HepG2 (cell line): ENCODE data around the gene DNAJB11. TPM values are rescaled to one million over a fixed set of nuclear protein-coding genes. Genes with fewer than 3 reads are reported as not detected.
A peak's percentile ranks its signal among the peaks of the same experiment; 100 is the strongest.

ENCODE experiments used
- CHD2 ChIP-seq: IDR thresholded peaks from 2 replicates; pipeline ENCODE4 v1.6.1; 2011; ENCODE audit warnings: low read depth, low read length, improper control_type of control experiment
- HOXD1 ChIP-seq: sonication (generic); formaldehyde crosslinking; IDR thresholded peaks from 2 replicates; pipeline ENCODE4 v1.5.0; 2020; ENCODE audit warnings: missing genetic modification reagents
- NCOA2 ChIP-seq: sonication (generic); formaldehyde crosslinking; IDR thresholded peaks from 2 replicates; pipeline ENCODE4 v1.8.0; 2022; ENCODE audit warnings: inconsistent platforms
- NCOA5 ChIP-seq: sonication (generic); formaldehyde crosslinking; IDR thresholded peaks from 2 replicates; pipeline ENCODE4 v1.4.0; 2020; ENCODE audit warnings: missing genetic modification reagents
- NFYC ChIP-seq: IDR thresholded peaks from 2 replicates; pipeline ENCODE4 v1.6.1; 2016; ENCODE audit warnings: missing genetic modification reagents, missing compliant biosample characterization
- SCMH1 ChIP-seq: sonication (generic); formaldehyde crosslinking; IDR thresholded peaks from 2 replicates; pipeline ENCODE4 v1.9.0; 2021; ENCODE audit warnings: missing genetic modification reagents, mild to moderate bottlenecking, borderline replicate concordance
- SNAI1 ChIP-seq: sonication (generic); formaldehyde crosslinking; IDR thresholded peaks from 2 replicates; pipeline ENCODE4 v1.5.0; 2020; ENCODE audit warnings: mild to moderate bottlenecking, missing genetic modification reagents, borderline replicate concordance
- STAT5B ChIP-seq: sonication (generic); formaldehyde crosslinking; IDR thresholded peaks from 2 replicates; pipeline ENCODE4 v1.4.0; 2020; ENCODE audit warnings: missing genetic modification reagents
- TEAD3 ChIP-seq: optimal IDR thresholded peaks from 2 replicates; pipeline ENCODE3; 2016; ENCODE audit warnings: borderline replicate concordance
- TGIF2 ChIP-seq: IDR thresholded peaks from 2 replicates; pipeline ENCODE4 v1.6.1; 2016; ENCODE audit warnings: control low read depth, missing compliant biosample characterization
- ZBTB38 ChIP-seq: sonication (generic); formaldehyde crosslinking; IDR thresholded peaks from 2 replicates; pipeline ENCODE4 v1.5.1; 2020; ENCODE audit warnings: mild to moderate bottlenecking, missing genetic modification reagents
- ZNF263 ChIP-seq: sonication (generic); formaldehyde crosslinking; IDR thresholded peaks from 2 replicates; pipeline ENCODE4 v1.4.0; 2020; ENCODE audit warnings: missing genetic modification reagents
- ZNF441 ChIP-seq: sonication (generic); formaldehyde crosslinking; IDR thresholded peaks from 2 replicates; pipeline ENCODE4 v1.7.0; 2021; ENCODE audit warnings: missing genetic modification reagents, borderline replicate concordance
- polyA plus RNA-seq, 8 experiments: library from polyadenylated mRNA; depleted of rRNA in 3 of 8; stranded (reverse) in 7 of 8; unstranded in 1 of 8; fragments of >200 nt; fragmentation: Illumina TruSeq in 4 of 8; extraction: Trizol in 4 of 8; gene quantifications; 2 replicates each; pipeline versions ENCODE4 v1.2.1 to v1.2.3, GENCODE V29; 2011 to 2016; ENCODE audit warnings: low read depth in 4 of 8, missing spikeins in 1 of 8, mixed read lengths in 1 of 8; ENCODE audit not compliant: insufficient read depth in 1 of 8
- total RNA-seq, 5 experiments: library from RNA; depleted of rRNA; stranded (reverse); fragments of >200 nt; fragmentation: Illumina TruSeq; extraction: Trizol; gene quantifications; 2 replicates each; pipeline ENCODE4 v1.2.3, GENCODE V29; 2016; ENCODE audit warnings: low read depth in 1 of 5
- TF ChIP-seq, protein P1 (sequence below): IDR thresholded peaks from 2 replicates; pipeline ENCODE4 v1.6.1; 2016
- TF ChIP-seq, protein P2 (sequence below): sonication (generic); formaldehyde crosslinking; IDR thresholded peaks from 2 replicates; pipeline ENCODE4 v1.4.0; 2020; ENCODE audit warnings: missing genetic modification reagents, borderline replicate concordance
- TF ChIP-seq, protein P3 (sequence below): sonication (generic); formaldehyde crosslinking; IDR thresholded peaks from 2 replicates; pipeline ENCODE4 v1.5.1; 2020; ENCODE audit warnings: mild to moderate bottlenecking, missing genetic modification reagents, moderate library complexity
- TF ChIP-seq, protein P4 (sequence below): sonication (generic); formaldehyde crosslinking; IDR thresholded peaks from 2 replicates; pipeline ENCODE4 v1.5.0; 2020; ENCODE audit warnings: mild to moderate bottlenecking, missing genetic modification reagents

Gene DNAJB11
- total and polyA plus RNA-seq, 2 of the 13 experiments (the other 11 are each of a cell fraction or from before 2014, with no cell fraction given): 41.0 to 132 TPM

DNA sequence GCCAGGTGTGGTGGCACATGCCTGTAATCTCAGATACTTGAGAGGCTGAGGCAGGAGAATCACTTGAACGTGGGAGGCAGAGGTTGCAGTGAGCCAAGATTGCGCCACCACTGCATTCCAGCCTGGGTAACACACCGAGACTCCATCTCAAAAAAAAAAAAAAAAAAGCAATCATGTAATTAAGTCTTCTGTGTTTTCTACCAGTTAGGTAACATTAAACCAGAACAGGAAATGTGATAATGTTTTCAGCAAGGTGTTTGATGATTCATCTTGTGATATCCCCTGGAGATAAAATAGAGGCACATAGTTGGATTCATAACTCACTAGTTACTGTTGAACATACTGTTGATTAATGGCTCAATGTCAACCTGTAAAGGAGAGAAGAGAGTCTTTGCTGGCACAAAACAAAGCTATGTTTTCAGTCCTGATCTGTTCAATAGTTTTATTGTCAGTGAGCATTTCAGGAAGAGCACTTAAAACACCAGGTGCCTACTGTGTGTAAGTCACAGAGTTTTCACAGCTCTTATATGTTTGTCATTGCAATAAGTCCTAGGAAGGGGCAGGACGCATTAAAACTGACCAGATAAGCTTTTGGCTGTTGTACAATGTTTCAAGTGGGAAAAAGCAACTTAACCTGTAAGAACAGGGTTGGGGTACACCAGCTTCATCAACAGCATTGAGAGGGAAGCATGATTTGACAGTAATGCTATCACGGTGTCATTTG, 19.5 kb downstream of the DNAJB11 start (continued):
- TF ChIP-seq, protein P1, sequence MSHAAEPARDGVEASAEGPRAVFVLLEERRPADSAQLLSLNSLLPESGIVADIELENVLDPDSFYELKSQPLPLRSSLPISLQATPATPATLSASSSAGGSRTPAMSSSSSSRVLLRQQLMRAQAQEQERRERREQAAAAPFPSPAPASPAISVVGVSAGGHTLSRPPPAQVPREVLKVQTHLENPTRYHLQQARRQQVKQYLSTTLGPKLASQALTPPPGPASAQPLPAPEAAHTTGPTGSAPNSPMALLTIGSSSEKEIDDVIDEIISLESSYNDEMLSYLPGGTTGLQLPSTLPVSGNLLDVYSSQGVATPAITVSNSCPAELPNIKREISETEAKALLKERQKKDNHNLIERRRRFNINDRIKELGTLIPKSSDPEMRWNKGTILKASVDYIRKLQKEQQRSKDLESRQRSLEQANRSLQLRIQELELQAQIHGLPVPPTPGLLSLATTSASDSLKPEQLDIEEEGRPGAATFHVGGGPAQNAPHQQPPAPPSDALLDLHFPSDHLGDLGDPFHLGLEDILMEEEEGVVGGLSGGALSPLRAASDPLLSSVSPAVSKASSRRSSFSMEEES (CRISPR knock-in tag): peak; percentile 31; the same call in 1 of the 2 replicates
- TF ChIP-seq SCMH1 (no peak), ZNF263 (CRISPR knock-in tag) (no peak), NCOA2 (CRISPR knock-in tag) (0 out of 2 replicates have a peak, but pooled peaks have one; percentile 26), STAT5B (CRISPR knock-in tag) (no peak), ZNF441 (no peak), NFYC (CRISPR knock-in tag) (no peak), HOXD1 (CRISPR knock-in tag) (no peak), ZBTB38 (CRISPR knock-in tag) (0 out of 2 replicates have a peak, but pooled peaks have one; percentile 38), TGIF2 (CRISPR knock-in tag) (0 out of 2 replicates have a peak, but pooled peaks have one; percentile 36), TEAD3 (CRISPR knock-in tag) (peak; percentile 94), NCOA5 (CRISPR knock-in tag) (no peak), CHD2 (no peak), SNAI1 (CRISPR knock-in tag) (no peak)
- TF ChIP-seq, protein P2, sequence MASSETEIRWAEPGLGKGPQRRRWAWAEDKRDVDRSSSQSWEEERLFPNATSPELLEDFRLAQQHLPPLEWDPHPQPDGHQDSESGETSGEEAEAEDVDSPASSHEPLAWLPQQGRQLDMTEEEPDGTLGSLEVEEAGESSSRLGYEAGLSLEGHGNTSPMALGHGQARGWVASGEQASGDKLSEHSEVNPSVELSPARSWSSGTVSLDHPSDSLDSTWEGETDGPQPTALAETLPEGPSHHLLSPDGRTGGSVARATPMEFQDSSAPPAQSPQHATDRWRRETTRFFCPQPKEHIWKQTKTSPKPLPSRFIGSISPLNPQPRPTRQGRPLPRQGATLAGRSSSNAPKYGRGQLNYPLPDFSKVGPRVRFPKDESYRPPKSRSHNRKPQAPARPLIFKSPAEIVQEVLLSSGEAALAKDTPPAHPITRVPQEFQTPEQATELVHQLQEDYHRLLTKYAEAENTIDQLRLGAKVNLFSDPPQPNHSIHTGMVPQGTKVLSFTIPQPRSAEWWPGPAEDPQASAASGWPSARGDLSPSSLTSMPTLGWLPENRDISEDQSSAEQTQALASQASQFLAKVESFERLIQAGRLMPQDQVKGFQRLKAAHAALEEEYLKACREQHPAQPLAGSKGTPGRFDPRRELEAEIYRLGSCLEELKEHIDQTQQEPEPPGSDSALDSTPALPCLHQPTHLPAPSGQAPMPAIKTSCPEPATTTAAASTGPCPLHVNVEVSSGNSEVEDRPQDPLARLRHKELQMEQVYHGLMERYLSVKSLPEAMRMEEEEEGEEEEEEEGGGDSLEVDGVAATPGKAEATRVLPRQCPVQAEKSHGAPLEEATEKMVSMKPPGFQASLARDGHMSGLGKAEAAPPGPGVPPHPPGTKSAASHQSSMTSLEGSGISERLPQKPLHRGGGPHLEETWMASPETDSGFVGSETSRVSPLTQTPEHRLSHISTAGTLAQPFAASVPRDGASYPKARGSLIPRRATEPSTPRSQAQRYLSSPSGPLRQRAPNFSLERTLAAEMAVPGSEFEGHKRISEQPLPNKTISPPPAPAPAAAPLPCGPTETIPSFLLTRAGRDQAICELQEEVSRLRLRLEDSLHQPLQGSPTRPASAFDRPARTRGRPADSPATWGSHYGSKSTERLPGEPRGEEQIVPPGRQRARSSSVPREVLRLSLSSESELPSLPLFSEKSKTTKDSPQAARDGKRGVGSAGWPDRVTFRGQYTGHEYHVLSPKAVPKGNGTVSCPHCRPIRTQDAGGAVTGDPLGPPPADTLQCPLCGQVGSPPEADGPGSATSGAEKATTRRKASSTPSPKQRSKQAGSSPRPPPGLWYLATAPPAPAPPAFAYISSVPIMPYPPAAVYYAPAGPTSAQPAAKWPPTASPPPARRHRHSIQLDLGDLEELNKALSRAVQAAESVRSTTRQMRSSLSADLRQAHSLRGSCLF: no peak
- TF ChIP-seq, protein P3, sequence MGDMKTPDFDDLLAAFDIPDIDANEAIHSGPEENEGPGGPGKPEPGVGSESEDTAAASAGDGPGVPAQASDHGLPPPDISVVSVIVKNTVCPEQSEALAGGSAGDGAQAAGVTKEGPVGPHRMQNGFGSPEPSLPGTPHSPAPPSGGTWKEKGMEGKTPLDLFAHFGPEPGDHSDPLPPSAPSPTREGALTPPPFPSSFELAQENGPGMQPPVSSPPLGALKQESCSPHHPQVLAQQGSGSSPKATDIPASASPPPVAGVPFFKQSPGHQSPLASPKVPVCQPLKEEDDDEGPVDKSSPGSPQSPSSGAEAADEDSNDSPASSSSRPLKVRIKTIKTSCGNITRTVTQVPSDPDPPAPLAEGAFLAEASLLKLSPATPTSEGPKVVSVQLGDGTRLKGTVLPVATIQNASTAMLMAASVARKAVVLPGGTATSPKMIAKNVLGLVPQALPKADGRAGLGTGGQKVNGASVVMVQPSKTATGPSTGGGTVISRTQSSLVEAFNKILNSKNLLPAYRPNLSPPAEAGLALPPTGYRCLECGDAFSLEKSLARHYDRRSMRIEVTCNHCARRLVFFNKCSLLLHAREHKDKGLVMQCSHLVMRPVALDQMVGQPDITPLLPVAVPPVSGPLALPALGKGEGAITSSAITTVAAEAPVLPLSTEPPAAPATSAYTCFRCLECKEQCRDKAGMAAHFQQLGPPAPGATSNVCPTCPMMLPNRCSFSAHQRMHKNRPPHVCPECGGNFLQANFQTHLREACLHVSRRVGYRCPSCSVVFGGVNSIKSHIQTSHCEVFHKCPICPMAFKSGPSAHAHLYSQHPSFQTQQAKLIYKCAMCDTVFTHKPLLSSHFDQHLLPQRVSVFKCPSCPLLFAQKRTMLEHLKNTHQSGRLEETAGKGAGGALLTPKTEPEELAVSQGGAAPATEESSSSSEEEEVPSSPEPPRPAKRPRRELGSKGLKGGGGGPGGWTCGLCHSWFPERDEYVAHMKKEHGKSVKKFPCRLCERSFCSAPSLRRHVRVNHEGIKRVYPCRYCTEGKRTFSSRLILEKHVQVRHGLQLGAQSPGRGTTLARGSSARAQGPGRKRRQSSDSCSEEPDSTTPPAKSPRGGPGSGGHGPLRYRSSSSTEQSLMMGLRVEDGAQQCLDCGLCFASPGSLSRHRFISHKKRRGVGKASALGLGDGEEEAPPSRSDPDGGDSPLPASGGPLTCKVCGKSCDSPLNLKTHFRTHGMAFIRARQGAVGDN: no peak
- TF ChIP-seq, protein P4, sequence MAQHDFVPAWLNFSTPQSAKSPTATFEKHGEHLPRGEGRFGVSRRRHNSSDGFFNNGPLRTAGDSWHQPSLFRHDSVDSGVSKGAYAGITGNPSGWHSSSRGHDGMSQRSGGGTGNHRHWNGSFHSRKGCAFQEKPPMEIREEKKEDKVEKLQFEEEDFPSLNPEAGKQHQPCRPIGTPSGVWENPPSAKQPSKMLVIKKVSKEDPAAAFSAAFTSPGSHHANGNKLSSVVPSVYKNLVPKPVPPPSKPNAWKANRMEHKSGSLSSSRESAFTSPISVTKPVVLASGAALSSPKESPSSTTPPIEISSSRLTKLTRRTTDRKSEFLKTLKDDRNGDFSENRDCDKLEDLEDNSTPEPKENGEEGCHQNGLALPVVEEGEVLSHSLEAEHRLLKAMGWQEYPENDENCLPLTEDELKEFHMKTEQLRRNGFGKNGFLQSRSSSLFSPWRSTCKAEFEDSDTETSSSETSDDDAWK (CRISPR knock-in tag): no peak
